GM12874 (cell line): ENCODE measurements around the gene LAS1L.

Experiments used
- TF ChIP-seq, protein P1 (sequence below): IDR thresholded peaks from 2 replicates; pipeline ENCODE4 v1.5.1; 2011; ENCODE audit warnings: low read depth, mild to moderate bottlenecking, control low read depth, low read length, moderate library complexity; ENCODE audit not compliant: insufficient read depth

The LAS1L gene

GRCh38 chrX:65463550-65463949 lies 71.0 kb downstream of the LAS1L start:
- TF ChIP-seq, protein P1, sequence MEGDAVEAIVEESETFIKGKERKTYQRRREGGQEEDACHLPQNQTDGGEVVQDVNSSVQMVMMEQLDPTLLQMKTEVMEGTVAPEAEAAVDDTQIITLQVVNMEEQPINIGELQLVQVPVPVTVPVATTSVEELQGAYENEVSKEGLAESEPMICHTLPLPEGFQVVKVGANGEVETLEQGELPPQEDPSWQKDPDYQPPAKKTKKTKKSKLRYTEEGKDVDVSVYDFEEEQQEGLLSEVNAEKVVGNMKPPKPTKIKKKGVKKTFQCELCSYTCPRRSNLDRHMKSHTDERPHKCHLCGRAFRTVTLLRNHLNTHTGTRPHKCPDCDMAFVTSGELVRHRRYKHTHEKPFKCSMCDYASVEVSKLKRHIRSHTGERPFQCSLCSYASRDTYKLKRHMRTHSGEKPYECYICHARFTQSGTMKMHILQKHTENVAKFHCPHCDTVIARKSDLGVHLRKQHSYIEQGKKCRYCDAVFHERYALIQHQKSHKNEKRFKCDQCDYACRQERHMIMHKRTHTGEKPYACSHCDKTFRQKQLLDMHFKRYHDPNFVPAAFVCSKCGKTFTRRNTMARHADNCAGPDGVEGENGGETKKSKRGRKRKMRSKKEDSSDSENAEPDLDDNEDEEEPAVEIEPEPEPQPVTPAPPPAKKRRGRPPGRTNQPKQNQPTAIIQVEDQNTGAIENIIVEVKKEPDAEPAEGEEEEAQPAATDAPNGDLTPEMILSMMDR, result no peak
